Inflammatory macrophage (primary cell): Measurements from ENCODE around the gene PSEN2.
A peak's percentile ranks its signal among the peaks of the same experiment; 100 is the strongest.

Experiments used
- DNase-seq, 2 donors: peaks; one replicate each; pipeline ENCODE4 v3.0.0-alpha.2; 2020 to 2022

Gene PSEN2

DNA sequence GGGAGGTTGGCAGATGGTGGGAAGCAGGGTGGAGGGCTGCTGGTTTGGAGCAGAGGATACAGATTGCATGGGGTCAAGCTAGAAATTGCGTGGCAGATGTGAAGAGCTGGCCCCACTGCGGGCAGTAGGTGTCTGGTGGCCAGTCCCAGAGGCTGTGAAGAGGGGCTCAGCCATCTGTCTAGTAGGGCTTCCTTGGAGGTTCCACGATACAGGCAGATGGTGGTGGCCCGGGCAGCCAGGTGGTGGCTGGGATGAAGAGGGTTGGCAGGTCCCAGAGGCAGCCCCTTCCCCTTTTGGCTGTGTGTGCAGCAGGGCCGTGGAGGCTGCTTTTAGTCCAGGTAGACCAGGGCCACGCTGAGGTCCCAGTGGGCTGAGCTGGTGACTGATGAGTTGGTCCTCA, 16.6 kb downstream of the PSEN2 start:
- DNase-seq, result no peak

DNA sequence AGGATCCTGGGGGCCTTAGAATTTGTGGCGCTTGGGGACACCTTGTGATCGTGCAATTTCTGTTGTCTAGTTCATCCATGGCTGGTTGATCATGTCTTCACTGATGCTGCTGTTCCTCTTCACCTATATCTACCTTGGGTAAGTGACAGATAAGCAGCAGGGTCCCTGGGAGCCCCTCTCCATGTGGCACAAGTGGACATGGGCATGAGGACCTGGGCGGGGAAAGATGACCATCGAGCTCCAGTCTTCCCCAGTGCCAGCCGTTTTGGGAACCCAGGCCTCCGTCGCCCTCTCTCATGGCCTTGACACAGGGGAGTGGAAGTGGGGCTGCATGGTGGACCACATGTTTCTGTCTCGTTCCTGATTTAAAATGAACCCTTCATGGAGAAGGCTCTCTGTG, 17.6 kb downstream of the PSEN2 start:
- DNase-seq, result no peak

DNA sequence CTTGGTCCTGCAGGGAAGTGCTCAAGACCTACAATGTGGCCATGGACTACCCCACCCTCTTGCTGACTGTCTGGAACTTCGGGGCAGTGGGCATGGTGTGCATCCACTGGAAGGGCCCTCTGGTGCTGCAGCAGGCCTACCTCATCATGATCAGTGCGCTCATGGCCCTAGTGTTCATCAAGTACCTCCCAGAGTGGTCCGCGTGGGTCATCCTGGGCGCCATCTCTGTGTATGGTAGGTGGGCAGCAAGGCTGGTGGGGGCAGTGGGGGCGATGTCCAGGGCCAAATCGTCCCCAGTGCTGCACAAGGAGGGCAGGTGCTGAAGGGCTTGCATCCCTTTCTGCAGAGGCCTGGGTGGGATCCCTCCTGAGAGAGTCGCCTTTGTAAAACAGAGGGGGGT, 18.4 kb downstream of the PSEN2 start:
- no peak for DNase-seq

DNA sequence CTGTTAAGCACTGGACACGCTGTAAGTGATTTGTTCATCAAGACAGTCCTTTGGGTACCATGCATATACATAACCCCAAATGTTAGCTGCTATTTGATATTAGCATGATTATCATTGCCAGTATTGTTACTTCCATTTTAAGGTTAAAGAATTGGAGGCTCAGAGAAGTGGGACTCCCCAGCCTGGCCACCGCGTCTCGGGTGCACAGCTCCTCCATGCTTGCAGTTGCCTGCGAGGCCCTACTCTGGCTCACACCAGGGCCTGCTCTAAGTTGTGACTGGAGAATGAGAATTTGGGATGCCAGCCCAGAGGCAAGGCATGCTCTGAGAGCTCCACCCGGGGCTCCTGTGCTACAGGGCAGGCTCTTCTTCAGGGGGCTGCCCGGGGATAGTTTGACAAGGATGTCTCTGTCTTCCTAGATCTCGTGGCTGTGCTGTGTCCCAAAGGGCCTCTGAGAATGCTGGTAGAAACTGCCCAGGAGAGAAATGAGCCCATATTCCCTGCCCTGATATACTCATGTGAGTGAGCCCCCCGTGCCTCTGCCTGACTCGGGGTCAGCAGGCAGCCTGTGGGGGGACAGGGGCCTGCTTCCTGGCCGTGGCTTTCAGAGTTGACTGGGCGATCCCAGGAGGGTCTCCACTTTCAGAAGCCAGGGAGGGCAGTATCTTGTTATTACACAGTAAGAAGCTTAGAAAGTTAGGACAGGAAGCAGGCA, 19.4 kb downstream of the PSEN2 start:
- DNase-seq, result no peak

DNA sequence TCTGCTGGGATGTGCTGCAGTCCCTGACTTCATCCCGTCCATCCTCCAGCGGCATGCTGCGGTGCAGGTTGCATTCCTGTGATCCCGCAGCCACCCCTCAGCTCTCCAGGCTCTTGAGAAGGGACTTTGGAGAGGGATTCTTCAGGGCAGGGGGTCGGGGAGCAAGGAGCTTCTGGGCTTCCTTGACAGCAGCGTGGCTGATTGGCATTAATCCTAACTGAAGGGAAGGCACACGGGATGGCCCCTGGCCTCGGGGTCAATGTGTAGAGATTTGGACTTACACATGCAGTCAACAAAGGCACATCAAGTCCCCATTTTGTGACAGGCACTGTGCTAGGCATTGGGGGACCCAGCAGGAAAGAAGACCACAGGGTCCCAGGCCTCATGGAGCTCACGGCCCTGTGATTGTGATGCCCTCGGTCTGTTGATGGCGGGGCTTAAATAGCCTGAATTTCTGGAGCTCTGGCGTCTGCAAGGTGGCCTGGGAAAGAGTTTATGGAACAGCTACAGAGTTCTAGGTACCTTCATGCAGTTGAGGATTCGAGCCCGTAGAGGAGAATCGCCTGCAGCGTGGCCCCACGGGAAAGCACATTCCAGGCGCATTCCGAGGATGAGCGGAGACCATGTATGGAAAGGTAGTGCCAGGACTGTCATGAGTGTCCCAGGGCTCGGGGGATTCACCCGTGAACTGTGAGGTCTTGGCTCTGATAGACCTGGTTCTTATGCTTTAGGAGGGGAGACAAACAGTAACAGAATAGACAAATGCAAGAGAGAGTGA, 20.1 kb downstream of the PSEN2 start:
- no peak for DNase-seq

DNA sequence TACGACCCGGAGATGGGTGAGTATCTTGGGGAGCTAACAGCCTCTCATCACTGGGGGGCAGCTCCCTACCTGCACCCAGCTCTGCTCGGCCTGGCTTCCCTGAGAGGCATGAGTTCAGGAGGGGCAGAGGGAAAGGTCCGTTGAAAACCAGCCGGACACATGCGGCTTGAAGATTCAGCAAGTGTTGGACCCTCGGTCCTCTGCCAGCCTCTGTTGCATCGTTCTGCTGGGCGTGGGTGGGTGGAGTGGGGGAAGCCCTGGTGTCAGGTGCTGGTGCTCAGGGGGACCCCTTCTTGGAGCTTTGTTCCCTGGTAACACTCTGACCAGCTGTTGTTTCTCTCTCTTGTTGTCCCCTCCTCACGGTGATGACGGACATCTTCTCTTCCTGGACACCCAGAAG, 20.9 kb downstream of the PSEN2 start:
- DNase-seq, result no peak

DNA sequence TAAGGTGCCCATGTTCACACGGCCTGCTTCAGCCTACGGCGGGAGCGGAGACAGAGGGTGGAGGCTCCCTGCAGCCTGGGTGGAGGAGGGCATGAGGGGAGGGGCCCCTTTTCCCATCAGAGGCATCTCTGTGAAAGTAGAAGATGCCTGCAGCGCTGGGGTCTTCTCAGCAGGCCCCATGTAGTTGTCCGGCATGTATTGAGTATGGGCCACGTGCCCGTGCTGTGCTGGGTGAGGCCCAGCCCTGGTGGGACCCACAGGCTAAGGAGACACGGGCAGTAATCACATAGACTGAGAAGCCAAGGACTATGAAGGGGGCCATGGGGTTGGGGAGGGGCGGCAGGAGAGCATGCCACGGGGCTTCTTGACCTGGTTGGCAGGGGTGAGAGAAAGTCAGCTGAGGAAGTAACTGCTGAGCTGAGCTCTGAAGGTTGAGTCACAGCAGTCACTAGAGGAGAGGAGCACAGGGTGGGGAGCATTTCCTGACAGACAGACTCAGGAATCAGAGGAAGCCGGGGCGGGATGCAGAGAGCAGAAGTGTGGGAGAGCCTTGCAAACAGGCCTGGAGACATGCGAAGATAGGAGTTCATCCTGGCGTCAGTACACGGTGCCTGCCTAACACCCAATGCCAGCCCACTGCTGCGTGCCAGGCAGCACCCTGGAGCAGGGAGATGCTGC, 21.6 kb downstream of the PSEN2 start:
- DNase-seq, result peak; percentile 65 to 83

DNA sequence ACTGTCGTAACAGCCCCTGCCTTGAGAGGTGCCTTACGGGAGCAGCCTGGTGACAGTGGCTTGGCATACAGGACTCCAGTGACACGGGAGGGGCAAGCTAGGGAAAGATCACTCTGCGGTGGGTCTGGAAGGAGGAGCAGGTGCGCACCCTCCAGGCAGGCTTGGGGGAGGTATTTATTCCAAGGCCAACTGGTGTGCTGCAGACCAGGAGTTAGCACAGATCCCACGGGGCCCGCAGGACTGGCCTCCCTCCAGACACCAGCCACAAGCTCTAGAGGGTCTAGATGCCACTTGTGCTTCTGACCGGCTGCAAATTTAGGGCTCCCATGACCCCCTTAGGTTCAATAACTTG, 22.1 kb downstream of the PSEN2 start:
- no peak for DNase-seq

DNA sequence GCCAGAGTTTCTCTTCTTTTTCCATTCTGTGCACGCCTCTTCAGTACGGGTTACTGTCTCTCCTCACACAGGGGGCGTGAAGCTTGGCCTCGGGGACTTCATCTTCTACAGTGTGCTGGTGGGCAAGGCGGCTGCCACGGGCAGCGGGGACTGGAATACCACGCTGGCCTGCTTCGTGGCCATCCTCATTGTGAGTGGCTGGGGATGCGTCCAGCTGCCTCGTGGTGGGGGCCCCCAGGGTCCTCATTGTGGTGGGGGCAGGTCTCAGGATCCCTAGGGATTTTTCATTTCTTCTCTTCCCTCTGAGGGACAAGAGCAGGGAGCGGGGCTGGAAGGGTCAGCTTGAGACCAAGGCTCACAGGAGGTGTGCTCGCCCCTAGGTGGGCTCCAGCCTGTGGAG, 23.5 kb downstream of the PSEN2 start:
- DNase-seq, result no peak

DNA sequence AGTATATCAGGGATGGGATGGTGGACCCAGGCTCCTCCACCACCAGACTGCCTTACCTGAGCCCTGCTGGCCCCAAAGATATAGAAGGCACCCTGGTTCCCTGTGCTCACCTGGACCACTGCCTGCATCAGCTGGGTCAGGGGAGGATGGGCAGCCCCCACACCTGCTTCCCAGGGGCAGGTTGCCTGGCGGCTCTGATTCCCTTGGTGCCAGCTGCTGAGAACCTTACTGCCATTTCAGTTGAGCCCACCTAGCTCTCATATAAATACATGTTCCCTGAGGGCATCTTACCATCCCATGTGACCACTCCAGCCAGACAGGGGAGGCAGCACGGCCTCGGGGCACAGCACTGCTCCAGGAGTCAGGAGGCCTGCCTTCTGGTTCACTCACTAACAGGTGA, 24.4 kb downstream of the PSEN2 start:
- no peak for DNase-seq

DNA sequence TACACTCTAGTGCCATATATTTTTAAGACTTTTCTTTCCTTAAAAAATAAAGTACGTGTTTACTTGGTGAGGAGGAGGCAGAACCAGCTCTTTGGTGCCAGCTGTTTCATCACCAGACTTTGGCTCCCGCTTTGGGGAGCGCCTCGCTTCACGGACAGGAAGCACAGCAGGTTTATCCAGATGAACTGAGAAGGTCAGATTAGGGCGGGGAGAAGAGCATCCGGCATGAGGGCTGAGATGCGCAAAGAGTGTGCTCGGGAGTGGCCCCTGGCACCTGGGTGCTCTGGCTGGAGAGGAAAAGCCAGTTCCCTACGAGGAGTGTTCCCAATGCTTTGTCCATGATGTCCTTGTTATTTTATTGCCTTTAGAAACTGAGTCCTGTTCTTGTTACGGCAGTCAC, 25.2 kb downstream of the PSEN2 start:
- DNase-seq, result no peak

DNA sequence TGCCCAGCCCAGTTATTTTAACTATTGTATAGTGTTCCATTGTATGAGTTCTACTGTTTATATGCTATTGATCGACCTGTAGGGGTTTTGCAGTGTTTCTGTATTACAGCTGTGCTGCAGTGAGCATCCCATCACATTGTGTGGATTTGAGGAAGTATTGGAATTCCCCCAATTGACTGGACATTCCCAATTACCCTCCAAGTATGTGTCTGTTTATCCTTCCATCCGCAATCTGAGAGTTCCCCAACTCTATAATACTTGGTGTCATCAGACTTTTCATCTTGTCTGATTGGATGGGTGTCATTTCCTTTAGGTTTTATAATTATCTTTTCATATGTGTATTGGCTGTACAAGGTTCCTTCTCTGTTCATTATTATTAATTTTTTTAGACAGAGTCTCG, 27.8 kb downstream of the PSEN2 start:
- no peak for DNase-seq

DNA sequence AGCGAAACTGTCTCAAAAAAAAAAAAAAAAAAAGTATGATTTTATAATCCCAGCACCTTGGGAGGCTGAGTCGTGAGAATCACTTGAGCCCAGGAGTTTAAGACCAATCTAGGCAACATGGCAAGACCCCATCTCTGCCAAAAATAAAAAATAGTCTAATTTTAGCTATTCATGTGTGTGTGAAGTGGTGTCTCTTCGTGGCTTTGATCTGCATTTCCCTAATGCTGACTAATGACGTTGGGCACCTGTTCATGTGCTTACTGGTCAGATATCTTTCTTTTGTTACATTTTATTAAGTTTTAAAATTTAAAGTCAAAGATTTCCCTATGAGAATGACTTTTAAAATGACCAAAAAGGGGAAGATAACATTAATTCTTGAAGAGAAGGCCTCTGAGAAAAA, 31.0 kb downstream of the PSEN2 start:
- DNase-seq, result no peak

DNA sequence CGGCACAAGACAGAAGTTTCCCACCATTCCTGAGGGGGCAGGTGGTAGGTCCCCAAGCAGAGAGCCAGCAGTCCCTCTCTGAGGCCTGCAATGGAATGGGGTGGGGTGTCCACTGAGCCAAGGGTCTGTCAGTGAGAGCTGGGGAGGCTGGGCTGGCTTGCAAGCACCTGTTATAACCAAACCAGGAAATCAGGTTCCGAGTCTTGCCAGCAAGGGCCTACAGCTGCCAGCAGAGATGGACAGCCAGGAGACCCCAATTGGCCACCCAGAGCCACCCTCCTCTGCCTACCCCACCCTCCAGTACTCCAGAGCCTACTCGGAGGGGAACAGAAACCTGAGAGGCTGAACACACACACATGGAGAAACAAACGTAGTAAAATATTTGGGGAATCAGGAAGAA, 32.2 kb downstream of the PSEN2 start:
- DNase-seq, result no peak

DNA sequence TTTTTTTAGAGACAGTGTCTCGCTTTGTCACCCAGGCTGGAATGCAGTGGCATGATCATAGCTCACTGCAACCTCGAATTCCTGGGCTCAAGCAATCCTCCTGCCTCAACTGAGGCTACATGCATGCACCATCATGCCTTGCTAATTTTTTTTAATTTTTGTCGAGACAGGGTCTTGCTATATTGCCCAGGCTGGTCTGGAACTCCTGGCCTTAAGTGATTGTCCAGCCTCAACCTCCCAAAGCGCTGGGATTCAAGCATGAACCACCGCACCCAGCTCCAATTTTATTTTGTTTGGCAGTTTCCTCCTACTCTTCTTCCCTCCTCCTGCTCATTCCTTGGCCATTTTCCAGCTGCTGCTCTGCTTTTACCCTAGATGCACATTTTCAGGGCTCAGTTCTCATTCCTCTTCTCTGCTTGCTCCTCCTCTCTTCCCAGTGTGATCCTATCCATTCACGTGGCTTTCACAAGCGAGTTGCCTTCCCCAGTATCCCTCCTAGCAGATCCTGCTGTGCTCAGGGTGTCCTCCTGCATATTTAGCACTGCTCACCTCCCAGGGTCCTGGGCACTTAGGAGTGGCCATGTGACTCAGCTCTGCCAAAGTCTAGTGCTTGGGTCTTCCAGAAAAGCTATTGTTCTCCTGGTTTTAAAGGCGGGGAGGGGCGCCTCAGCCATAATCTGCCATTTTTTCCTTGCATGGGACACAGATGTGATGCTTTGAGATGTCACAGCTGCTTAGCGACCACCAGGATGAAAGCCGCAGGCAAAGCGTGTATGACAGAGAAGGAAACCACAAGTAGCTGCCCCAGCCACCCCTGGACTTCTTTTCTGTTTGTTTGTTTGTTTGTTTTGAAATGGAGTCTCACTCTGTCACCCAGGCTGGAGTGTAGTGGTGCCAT, 33.7 kb downstream of the PSEN2 start:
- DNase-seq, result no peak

DNA sequence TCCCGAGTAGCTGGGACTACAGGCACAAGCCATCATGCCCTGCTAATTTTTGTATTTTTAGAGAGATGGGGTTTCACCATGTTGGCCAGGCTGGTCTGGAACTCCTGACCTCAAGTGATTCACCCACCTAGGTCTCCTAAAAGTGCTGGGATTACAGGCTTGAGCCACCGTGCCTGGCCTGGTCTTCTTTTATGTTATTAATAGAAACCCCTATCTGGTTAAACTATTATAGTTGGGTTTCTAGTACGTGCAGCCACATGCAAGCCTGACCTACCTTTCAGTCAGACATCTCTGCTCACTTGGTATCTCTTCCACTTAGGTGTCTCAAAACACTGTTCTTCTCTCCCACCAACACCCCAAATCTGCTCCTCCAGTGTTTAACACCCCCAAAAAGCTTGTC, 34.4 kb downstream of the PSEN2 start:
- DNase-seq, result no peak

DNA sequence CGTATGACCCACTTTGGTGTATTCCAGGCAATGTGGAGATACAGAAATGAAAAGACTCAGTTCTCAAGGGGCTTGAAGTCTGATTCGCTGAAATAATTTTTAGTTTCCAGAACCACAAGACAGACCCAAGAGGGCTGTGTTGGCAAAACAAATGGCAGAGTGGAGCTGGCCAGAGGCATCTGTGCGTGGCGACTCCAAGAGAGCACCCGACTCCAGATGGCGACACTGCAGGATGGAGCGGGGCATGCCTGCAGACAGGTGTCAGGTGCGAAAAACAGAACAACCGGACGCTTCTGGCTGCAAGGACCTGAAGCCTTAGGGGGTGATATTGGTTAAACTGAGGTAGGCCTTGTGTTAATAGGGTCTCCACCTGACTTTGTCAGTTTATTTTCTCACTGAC, 38.0 kb downstream of the PSEN2 start:
- no peak for DNase-seq

DNA sequence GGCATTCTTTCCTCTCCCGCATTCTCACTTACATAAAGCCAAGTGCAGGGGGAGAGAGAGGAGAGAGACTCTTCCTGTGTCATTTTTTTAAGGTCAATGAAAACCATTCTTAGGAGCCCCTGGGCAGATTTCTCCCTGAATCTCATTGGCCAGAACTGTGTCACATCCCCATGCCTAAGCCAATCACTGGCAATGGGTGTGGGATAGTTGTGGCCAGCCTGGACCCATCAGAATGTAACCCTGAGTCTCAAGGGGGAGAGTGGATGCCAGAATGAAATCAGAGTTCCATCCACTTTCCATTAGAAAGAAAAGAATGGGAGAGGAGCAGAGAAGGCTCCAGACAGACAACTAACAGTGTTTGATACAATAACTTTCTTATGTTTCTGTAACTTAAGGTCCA, 38.5 kb downstream of the PSEN2 start:
- no peak for DNase-seq

DNA sequence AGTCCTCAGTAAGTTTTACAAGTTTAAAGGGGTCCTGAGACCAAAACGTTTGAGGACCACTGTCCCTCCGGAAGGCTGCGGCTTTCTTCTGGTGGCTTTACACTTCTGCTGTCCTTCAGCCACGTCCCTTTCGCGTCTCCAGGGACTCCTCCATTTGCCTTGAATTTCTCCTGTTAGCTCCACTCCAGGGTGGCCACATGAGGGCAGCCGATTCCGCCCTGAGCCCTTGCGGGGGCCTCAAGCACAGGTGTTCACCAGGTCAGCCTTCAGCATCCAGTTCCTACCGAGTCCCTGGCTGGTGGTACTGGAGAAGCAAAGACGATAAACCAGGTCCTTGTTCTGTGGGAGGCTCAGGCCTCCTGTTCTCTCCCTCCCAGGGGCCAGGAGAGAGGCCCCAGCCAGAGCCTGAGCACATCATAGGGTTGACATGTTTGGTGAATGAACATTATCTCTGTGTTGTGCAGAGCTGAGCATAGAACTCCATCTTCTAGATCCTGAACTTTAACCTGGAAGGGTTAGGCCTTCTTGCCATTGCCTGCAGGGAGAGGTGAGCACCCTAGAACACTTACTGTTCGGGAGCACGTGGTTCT, 42.3 kb downstream of the PSEN2 start:
- peak in 1 of 2 donors; percentile 14 for DNase-seq

DNA sequence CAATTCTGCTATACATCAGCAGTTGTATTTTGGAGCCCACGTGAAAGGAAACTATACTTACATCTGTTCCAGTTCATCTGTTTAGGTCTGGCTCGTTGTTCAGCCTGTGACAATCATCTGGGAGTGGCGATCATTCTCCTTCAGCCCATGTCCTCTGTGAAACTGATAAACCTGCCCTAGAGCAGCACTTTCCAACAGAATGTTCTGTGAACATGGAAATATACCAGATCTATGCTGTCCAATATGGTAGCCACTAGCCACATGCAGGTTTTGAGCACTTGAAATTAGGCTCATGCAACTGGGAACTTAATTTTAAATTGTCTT, 45.2 kb downstream of the PSEN2 start:
- no peak for DNase-seq

DNA sequence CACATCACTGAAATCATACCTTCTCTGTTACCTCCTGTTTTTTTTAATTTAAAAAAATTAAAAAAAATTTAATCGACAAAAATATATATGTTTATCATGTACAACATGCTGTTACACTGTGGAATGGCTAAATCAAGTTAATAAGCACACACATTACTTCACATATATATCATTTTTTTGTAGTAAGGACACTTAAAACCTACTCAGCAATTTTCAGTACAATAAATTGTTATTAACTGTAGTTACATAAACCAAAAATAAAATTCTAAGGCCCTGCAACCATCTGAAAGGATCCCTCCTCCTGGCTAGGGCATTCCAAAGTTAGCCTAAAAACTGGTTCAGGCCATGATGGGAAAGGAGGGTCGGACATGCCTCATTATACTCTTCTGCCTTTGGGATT, 46.1 kb downstream of the PSEN2 start:
- DNase-seq, result no peak

DNA sequence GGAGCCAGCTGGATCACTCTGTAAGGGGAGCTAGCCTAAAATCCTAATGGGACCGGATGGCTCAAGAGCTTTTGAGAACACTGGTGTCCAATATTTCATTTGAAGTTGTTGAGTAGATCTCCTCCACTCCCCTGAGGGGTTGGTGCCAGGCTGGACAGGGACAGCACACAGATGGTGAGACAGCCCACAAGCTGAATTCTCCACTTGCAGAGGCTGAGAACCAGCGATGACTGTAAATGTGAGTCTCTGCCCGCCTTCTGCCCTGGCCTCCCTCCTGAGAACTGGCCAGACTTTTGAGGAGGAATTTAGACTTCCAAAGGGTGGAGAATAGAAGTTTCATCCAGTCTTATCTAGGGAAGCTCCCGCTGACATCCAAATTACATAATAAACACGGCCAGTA, 49.2 kb downstream of the PSEN2 start:
- no peak for DNase-seq

DNA sequence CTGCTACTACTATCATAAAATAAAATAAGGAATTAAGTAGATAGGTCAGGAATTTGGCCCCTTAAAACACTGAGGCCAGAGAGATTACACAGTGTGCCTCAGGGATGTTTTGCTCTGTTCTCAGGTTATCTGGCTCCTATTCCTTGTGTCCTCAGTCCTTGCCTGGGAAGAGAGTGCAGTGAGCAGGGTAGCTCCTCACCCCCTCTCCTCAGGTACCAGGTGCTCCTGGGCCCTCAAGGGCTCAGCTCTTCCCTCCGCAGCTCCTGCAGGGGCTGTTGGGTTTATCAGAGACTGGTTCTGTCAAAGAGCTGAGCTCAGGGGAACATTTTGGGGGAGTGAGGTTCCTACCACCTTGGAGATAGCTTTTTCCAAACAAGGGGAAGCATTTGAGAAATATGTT, 49.6 kb downstream of the PSEN2 start:
- no peak for DNase-seq
